Measurements from ENCODE around the gene TTYH1.
"Not testable (repeated sequence)": the region's sequence is repeated elsewhere in the genome, so short reads cannot be mapped to it uniquely, and the experiment has no call there.

Gene TTYH1

GRCh38 chr19:54415208-54415900, at the start of gene TTYH1:
Gene TTYH1 (plus strand): TSS chr19:54415464. CDS start chr19:54415553, 89 bp downstream.
- peak; percentile 20 to 27 for DNase-seq (ENCODE audit: low read depth in 2 of 2)

- not testable (repeated sequence) for DNase-seq (ENCODE audit: low read depth in 2 of 2)
Observed at GRCh38 chr19:54365798-54366197, 49.5 kb upstream of the TTYH1 start.

GRCh38 chr19:54366811-54367210, 48.5 kb upstream of the TTYH1 start:
- no peak for DNase-seq (ENCODE audit: low read depth in 2 of 2)

- DNase-seq (ENCODE audit: low read depth in 2 of 2): no peak
Observed at GRCh38 chr19:54369082-54369687, 46.1 kb upstream of the TTYH1 start.

GRCh38 chr19:54369688-54370433, 45.4 kb upstream of the TTYH1 start:
- DNase-seq (ENCODE audit: low read depth in 2 of 2): not testable (repeated sequence)

GRCh38 chr19:54370434-54370796, 44.8 kb upstream of the TTYH1 start:
- peak; percentile 37 to 44 for DNase-seq (ENCODE audit: low read depth in 2 of 2)

GRCh38 chr19:54371453-54371852, 43.8 kb upstream of the TTYH1 start:
- not testable (repeated sequence) for DNase-seq (ENCODE audit: low read depth in 2 of 2)

GRCh38 chr19:54373781-54374631, 41.3 kb upstream of the TTYH1 start:
- no peak for DNase-seq (ENCODE audit: low read depth in 2 of 2)

- DNase-seq (ENCODE audit: low read depth in 2 of 2): not testable (repeated sequence)
Observed at GRCh38 chr19:54375181-54375938, 39.9 kb upstream of the TTYH1 start.

- DNase-seq (ENCODE audit: low read depth in 2 of 2): no peak
Observed at GRCh38 chr19:54376610-54377285, 38.5 kb upstream of the TTYH1 start.

- no peak for DNase-seq (ENCODE audit: low read depth in 2 of 2)
Observed at GRCh38 chr19:54379187-54379678, 36.0 kb upstream of the TTYH1 start.

- no peak for DNase-seq (ENCODE audit: low read depth in 2 of 2)
Observed at GRCh38 chr19:54380897-54381296, 34.4 kb upstream of the TTYH1 start.

- DNase-seq (ENCODE audit: low read depth in 2 of 2): not testable (repeated sequence)
Observed at GRCh38 chr19:54382041-54382440, 33.2 kb upstream of the TTYH1 start.

GRCh38 chr19:54383330-54383729, 31.9 kb upstream of the TTYH1 start:
- DNase-seq (ENCODE audit: low read depth in 2 of 2): no peak

GRCh38 chr19:54387991-54388801, 27.1 kb upstream of the TTYH1 start:
- no peak for DNase-seq (ENCODE audit: low read depth in 2 of 2)

- DNase-seq (ENCODE audit: low read depth in 2 of 2): no peak
Observed at GRCh38 chr19:54388802-54389139, 26.5 kb upstream of the TTYH1 start.

- DNase-seq (ENCODE audit: low read depth in 2 of 2): no peak
Observed at GRCh38 chr19:54389553-54389952, 25.7 kb upstream of the TTYH1 start.

GRCh38 chr19:54390942-54391577, 24.2 kb upstream of the TTYH1 start:
- DNase-seq (ENCODE audit: low read depth in 2 of 2): no peak

- DNase-seq (ENCODE audit: low read depth in 2 of 2): no peak
Observed at GRCh38 chr19:54391589-54392061, 23.6 kb upstream of the TTYH1 start.

Data from stimulated activated CD8-positive, alpha-beta memory T cell treated with anti-CD3 and anti-CD28 coated beads, Interleukin-15, amount 100 ng/mL, for 48 hours (primary cell).